H1 (cell line): ENCODE data around the gene MSI2. TPM values are rescaled to one million over a fixed set of nuclear protein-coding genes. Genes with fewer than 3 reads are reported as not detected.
A peak's percentile ranks its signal among the peaks of the same experiment; 100 is the strongest.

Experiments
- CTCF ChIA-PET: fragments of 300-600 bp; sonication (Branson Sonifier 250); formaldehyde crosslinking; loops from one replicate; lab custom pipeline; 2021; ENCODE audit not compliant: partially characterized antibody; lab: Charles Lee
- POLR2A ChIA-PET: fragments of 300-600 bp; sonication (Branson Sonifier 250); formaldehyde crosslinking; loops from one replicate; lab custom pipeline; 2021; ENCODE audit warnings: inconsistent platforms; ENCODE audit not compliant: partially characterized antibody; lab: Charles Lee
- DNase-seq, 2 experiments: peaks; one replicate each; pipeline versions ENCODE4 v3.0.0 to v3.0.0-alpha.2; 2010 to 2022; ENCODE audit warnings: low spot score in 2 of 2, low read depth in 1 of 2, mixed read lengths in 1 of 2
- FAIRE-seq: peaks from 2 replicates; lab custom pipeline; 2011; peaks lifted over from hg19 to GRCh38; lab: Jason Lieb, UNC
- H2AFZ ChIP-seq: 2 replicates; pipeline ENCODE4 v1.8.1; 2012; ENCODE audit warnings: low read length, inconsistent platforms
- H2AK5ac ChIP-seq: 2 replicates; pipeline ENCODE4 v1.6.1; 2013; ENCODE audit warnings: low read depth, low read length
- H2BK120ac ChIP-seq: replicated peaks from 2 replicates; pipeline ENCODE3; 2013; ENCODE audit warnings: low read depth, low read length, inconsistent platforms
- H2BK12ac ChIP-seq: 2 replicates; pipeline ENCODE4 v1.6.1; 2013; ENCODE audit warnings: low read depth, low read length
- H2BK15ac ChIP-seq: 2 replicates; pipeline ENCODE4 v1.6.1; 2013; ENCODE audit warnings: low read length
- H2BK20ac ChIP-seq: 2 replicates; pipeline ENCODE4 v1.6.1; 2013; ENCODE audit warnings: low read length
- H2BK5ac ChIP-seq: 2 replicates; pipeline ENCODE4 v1.6.1; 2013; ENCODE audit warnings: low read depth, low read length
- H3K14ac ChIP-seq: 2 replicates; pipeline ENCODE4 v1.6.1; 2013; ENCODE audit warnings: inconsistent platforms; ENCODE audit not compliant: insufficient read length
- H3K18ac ChIP-seq: 2 replicates; pipeline ENCODE4 v1.6.1; 2013; ENCODE audit warnings: low read length; ENCODE audit errors: extremely low read depth
- H3K23ac ChIP-seq: 2 replicates; pipeline ENCODE4 v1.6.1; 2013; ENCODE audit warnings: inconsistent platforms; ENCODE audit not compliant: insufficient read length
- H3K23me2 ChIP-seq: 2 replicates; pipeline ENCODE4 v1.6.1; 2013; ENCODE audit warnings: low read depth, low read length
- H3K27ac ChIP-seq: 2 replicates; pipeline ENCODE4 v1.6.1; 2011; ENCODE audit warnings: low read depth, low read length, inconsistent platforms
- H3K27me3 ChIP-seq, 4 experiments: replicated peaks in 1 of 4; 1 replicate in 1 of 4; 2 replicates in 3 of 4; pipeline versions ENCODE4 v1.6.1 to v1.8.1; 2011 to 2013; ENCODE audit warnings: low read length in 3 of 4, mild to moderate bottlenecking in 3 of 4, inconsistent platforms in 2 of 4, mixed read lengths in 2 of 4, moderate library complexity in 1 of 4; ENCODE audit not compliant: control insufficient read depth in 3 of 4, insufficient read depth in 3 of 4; ENCODE audit errors: extremely low read depth in 1 of 4
- H3K36me3 ChIP-seq, 4 experiments: 2 replicates each; pipeline versions ENCODE4 v1.6.1 to v1.8.1; 2011 to 2013; ENCODE audit warnings: mild to moderate bottlenecking in 4 of 4, low read length in 3 of 4, moderate library complexity in 2 of 4, control low read depth in 1 of 4, inconsistent platforms in 1 of 4; ENCODE audit not compliant: insufficient read depth in 4 of 4, control insufficient read depth in 2 of 4
- H3K4ac ChIP-seq: replicated peaks from 2 replicates; pipeline ENCODE3; 2013; ENCODE audit warnings: low read length, low read depth, mixed read lengths, inconsistent platforms; ENCODE audit not compliant: insufficient read length
- H3K4me1 ChIP-seq, 4 experiments: replicated peaks in 1 of 4; 1 replicate in 1 of 4; 2 replicates in 3 of 4; pipeline versions ENCODE4 v1.6.1 to v1.8.1; 2011 to 2013; ENCODE audit warnings: low read length in 3 of 4, inconsistent platforms in 2 of 4, mixed read lengths in 1 of 4; ENCODE audit not compliant: insufficient read depth in 4 of 4, control insufficient read depth in 3 of 4
- H3K4me2 ChIP-seq, 2 experiments: 2 replicates each; pipeline versions ENCODE4 v1.6.1 to v1.8.1; 2011 to 2013; ENCODE audit warnings: low read depth in 2 of 2, low read length in 2 of 2, control low read depth in 1 of 2, inconsistent platforms in 1 of 2, mild to moderate bottlenecking in 1 of 2; ENCODE audit not compliant: insufficient read depth in 1 of 2
- H3K4me3 ChIP-seq, 4 experiments: fragments of 200-600, 300-600 bp in 1 of 4; sonication (generic), shearing (Covaris generic), sonication (Bioruptor Twin) in 1 of 4; 2 replicates each; pipeline versions ENCODE4 v1.5.1 to v1.8.1; 2011 to 2016; ENCODE audit warnings: low read length in 4 of 4, low read depth in 3 of 4, control low read depth in 2 of 4, inconsistent platforms in 2 of 4, mild to moderate bottlenecking in 2 of 4, mixed read lengths in 1 of 4, moderate library complexity in 1 of 4; ENCODE audit not compliant: insufficient read depth in 2 of 4; ENCODE audit errors: extremely low read depth in 1 of 4
- H3K56ac ChIP-seq: replicated peaks from 2 replicates; pipeline ENCODE3; 2013; ENCODE audit warnings: low read depth, mild to moderate bottlenecking, mixed read lengths, low read length, inconsistent platforms; ENCODE audit not compliant: insufficient read length
- H3K79me1 ChIP-seq: 2 replicates; pipeline ENCODE4 v1.6.1; 2013; ENCODE audit warnings: low read depth, low read length, control low read depth
- H3K79me2 ChIP-seq, 2 experiments: 2 replicates each; pipeline versions ENCODE4 v1.6.1 to v1.8.1; 2012 to 2013; ENCODE audit warnings: low read length in 2 of 2, mild to moderate bottlenecking in 2 of 2, inconsistent platforms in 1 of 2; ENCODE audit not compliant: insufficient read depth in 2 of 2, control insufficient read depth in 1 of 2
- H3K9ac ChIP-seq, 4 experiments: replicated peaks in 1 of 4; 1 replicate in 1 of 4; 2 replicates in 3 of 4; pipeline versions ENCODE4 v1.6.1 to v1.8.1; 2011 to 2013; ENCODE audit warnings: low read depth in 3 of 4, low read length in 3 of 4, control low read depth in 2 of 4, mild to moderate bottlenecking in 2 of 4, moderate library complexity in 2 of 4, inconsistent platforms in 1 of 4; ENCODE audit errors: extremely low read depth in 1 of 4
- H3K9me3 ChIP-seq, 2 experiments: 2 replicates each; pipeline versions ENCODE4 v1.6.1 to v1.8.1; 2012 to 2013; ENCODE audit warnings: mild to moderate bottlenecking in 2 of 2, moderate library complexity in 2 of 2, control low read depth in 1 of 2, inconsistent platforms in 1 of 2, low read depth in 1 of 2, low read length in 1 of 2, mixed read lengths in 1 of 2; ENCODE audit not compliant: insufficient read depth in 2 of 2
- H4K20me1 ChIP-seq, 2 experiments: replicated peaks in 1 of 2; 2 replicates each; pipeline versions ENCODE3 to v1.8.1; 2011 to 2013; ENCODE audit warnings: inconsistent platforms in 2 of 2, low read length in 2 of 2, mild to moderate bottlenecking in 1 of 2; ENCODE audit not compliant: insufficient read depth in 2 of 2, control insufficient read depth in 1 of 2
- H4K5ac ChIP-seq: 2 replicates; pipeline ENCODE4 v1.6.1; 2013; ENCODE audit warnings: low read length, low read depth, mixed read lengths, inconsistent platforms; ENCODE audit not compliant: insufficient read length
- H4K8ac ChIP-seq: 2 replicates; pipeline ENCODE4 v1.8.0; 2013; ENCODE audit warnings: mild to moderate bottlenecking, moderate library complexity, low read length, inconsistent platforms; ENCODE audit not compliant: insufficient read depth; ENCODE audit errors: extremely low read depth
- H4K91ac ChIP-seq: replicated peaks from 2 replicates; pipeline ENCODE3; 2013; ENCODE audit warnings: low read length, mixed read lengths, inconsistent platforms; ENCODE audit not compliant: insufficient read length
- CBX8 ChIP-seq: fragments of 300-800, 300-1000 bp; sonication (generic); IDR thresholded peaks from 2 replicates; pipeline ENCODE4 v1.7.1; 2016; ENCODE audit warnings: low read depth, low read length, borderline replicate concordance
- CREB1 ChIP-seq: IDR thresholded peaks from 2 replicates; pipeline ENCODE4 v1.6.1; 2012; ENCODE audit warnings: inconsistent platforms
- HDAC6 ChIP-seq: IDR thresholded peaks from one replicate; pipeline ENCODE4 v1.7.1; 2012; ENCODE audit warnings: low read depth, mild to moderate bottlenecking, inconsistent platforms, low read length, moderate library complexity
- MAFK ChIP-seq: IDR thresholded peaks from 2 replicates; pipeline ENCODE4 v1.6.1; 2012; ENCODE audit warnings: low read depth, mild to moderate bottlenecking, improper control_type of control experiment, low read length
- SAP30 ChIP-seq: fragments of 300-600 bp; sonication (generic); IDR thresholded peaks from 2 replicates; pipeline ENCODE4 v1.7.1; 2012; ENCODE audit warnings: low read length, moderate library complexity, mild to moderate bottlenecking, inconsistent platforms; ENCODE audit not compliant: insufficient read depth, insufficient replicate concordance
- SIN3A ChIP-seq, 2 experiments: IDR thresholded peaks in 1 of 2; conservative IDR thresholded peaks in 1 of 2; 2 replicates each; pipeline ENCODE4 v1.6.1; 2011 to 2012; ENCODE audit warnings: low read length in 2 of 2, improper control_type of control experiment in 1 of 2, low read depth in 1 of 2, mild to moderate bottlenecking in 1 of 2
- TAF7 ChIP-seq: optimal IDR thresholded peaks from 2 replicates; pipeline ENCODE3; 2011; ENCODE audit warnings: low read depth, mild to moderate bottlenecking, inconsistent platforms, low read length, moderate library complexity, borderline replicate concordance
- TCF12 ChIP-seq: IDR thresholded peaks from 2 replicates; pipeline ENCODE4 v1.6.1; 2011; ENCODE audit warnings: low read depth, mild to moderate bottlenecking, low read length
- TEAD4 ChIP-seq: IDR thresholded peaks from 2 replicates; pipeline ENCODE4 v1.6.1; 2012; ENCODE audit warnings: low read depth, low read length, inconsistent platforms, mixed read lengths
- WGBS, 2 experiments: shearing (Covaris generic) in 1 of 2; methylation state at CpG; one replicate each; pipeline versions ENCODE4 v1.1.6 to v1.1.7; 2013 to 2015; ENCODE audit warnings: low lambda C conversion rate in 2 of 2, mixed read lengths in 2 of 2, inconsistent platforms in 1 of 2, low coverage in 1 of 2, missing lambda C conversion rate in 1 of 2; ENCODE audit not compliant: insufficient replicate concordance in 2 of 2, insufficient coverage in 1 of 2, insufficient read length in 1 of 2; ENCODE audit errors: extremely low coverage in 1 of 2, missing lambda C conversion rate in 1 of 2; 5-methylcytosine and 5-hydroxymethylcytosine counted together
- polyA plus RNA-seq, 7 experiments: library from polyadenylated mRNA; depleted of rRNA in 3 of 7; stranded (reverse) in 5 of 7; unstranded in 2 of 7; fragments of >200 nt in 5 of 7; fragments of 200-250 nt in 2 of 7; gene quantifications; 1 replicate in 5 of 7; 2 replicates in 1 of 7; 4 replicates in 1 of 7; pipeline versions ENCODE4 v1.2.1 to v1.2.3, GENCODE V29; 2011 to 2013; ENCODE audit warnings: missing spikeins in 2 of 7, mixed read lengths in 2 of 7
- total RNA-seq: library from RNA; stranded (reverse); fragmentation: NEBNext Ultra II Directional; extraction: Animal tissue kit (Norgen Biotek cat#: 25700); gene quantifications from 2 replicates; pipeline ENCODE4 v1.2.1, GENCODE V29; 2021
- TF ChIP-seq, protein P1 (sequence below): IDR thresholded peaks from 2 replicates; pipeline ENCODE4 v1.6.1; 2012; ENCODE audit warnings: low read length, inconsistent platforms

The MSI2 gene
- total and polyA plus RNA-seq, 2 of the 8 experiments (the other 6 are each of a cell fraction or from before 2014, with no cell fraction given): 36.7 to 80.6 TPM

DNA sequence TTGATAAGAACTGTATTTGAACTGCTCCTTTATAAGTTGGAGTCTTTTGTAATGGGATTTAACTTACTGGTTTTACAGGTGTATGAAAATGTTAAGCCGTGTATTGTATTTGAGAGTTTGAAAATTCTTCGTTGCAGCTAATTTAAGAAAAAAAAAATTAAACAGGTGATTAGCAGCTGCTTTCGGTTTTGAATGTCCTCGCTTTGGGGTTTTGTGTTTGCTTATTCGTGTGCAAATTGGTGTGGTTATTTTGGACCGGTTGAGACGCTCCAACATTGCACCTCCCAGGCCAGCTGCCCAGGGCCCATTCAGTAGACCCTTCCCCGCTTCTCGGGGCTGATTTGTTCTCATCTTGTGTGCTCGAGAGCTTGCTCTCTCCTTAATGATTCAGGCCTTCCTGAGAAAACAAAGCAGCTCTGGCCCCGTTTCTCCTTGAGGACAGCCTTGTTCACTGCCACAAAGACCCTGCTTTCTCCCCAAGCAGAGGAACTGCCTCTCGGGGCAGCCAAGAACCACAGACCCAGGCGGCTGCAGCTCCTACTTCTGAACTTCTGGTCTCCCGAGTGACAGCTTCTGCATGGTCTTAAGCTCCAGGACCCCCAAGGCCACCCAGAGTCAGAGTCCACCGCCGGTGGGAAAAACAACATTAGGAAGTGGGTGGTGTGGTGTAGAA, 100.5 kb downstream of the MSI2 start:
- FAIRE-seq: no peak
- TF ChIP-seq HDAC6 (no peak), TCF12 (no peak), SIN3A (conservative IDR thresholded peaks at IDR 0.05 in 1 of 2, IDR thresholded peaks at IDR 0.05 in 1 of 2; ENCODE audit: low read depth in 1 of 2, low read length in 2 of 2) (no peak), TAF7 (no peak), TEAD4 (no peak), MAFK (no peak), SAP30 (no peak), CBX8 (no peak), CREB1 (no peak)
- TF ChIP-seq, protein P1, sequence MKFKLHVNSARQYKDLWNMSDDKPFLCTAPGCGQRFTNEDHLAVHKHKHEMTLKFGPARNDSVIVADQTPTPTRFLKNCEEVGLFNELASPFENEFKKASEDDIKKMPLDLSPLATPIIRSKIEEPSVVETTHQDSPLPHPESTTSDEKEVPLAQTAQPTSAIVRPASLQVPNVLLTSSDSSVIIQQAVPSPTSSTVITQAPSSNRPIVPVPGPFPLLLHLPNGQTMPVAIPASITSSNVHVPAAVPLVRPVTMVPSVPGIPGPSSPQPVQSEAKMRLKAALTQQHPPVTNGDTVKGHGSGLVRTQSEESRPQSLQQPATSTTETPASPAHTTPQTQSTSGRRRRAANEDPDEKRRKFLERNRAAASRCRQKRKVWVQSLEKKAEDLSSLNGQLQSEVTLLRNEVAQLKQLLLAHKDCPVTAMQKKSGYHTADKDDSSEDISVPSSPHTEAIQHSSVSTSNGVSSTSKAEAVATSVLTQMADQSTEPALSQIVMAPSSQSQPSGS: no peak

More for the DNA sequence above, 100.5 kb downstream of the MSI2 start:
- 0 out of 2 replicates have a peak overlapping the region, but pooled peaks have one; percentile 51 for H3K18ac ChIP-seq
- H3K79me1 ChIP-seq: peaks cover 14% of the 10 kb centered on the region
- H3K56ac ChIP-seq: no peak overlapping the region
- POLR2A ChIA-PET: interaction anchor here (0.5 to 0.9 kb wide), 3 partner anchors 9 to 656 kb away, joined by 3 read pairs; no protein-coding TSS in a partner anchor
- no peak overlapping the region; a peak in 1 of 4 replicates for H3K4me2 ChIP-seq
- no peak overlapping the region for H2BK15ac ChIP-seq
- H2BK120ac ChIP-seq: no peak overlapping the region
- peaks cover 3 to 78% of the 10 kb centered on the region in 2 experiments; a peak in 3 of 4 replicates for H3K79me2 ChIP-seq
- H3K9me3 ChIP-seq: no peaks in the 10 kb centered on the region
- H3K27ac ChIP-seq: peak overlapping the region; percentile 19; the same call in 1 of the 2 replicates
- no peak overlapping the region for H3K4ac ChIP-seq
- H2BK12ac ChIP-seq: 0 out of 2 replicates have a peak overlapping the region, but pooled peaks have one; percentile 6
- no peak overlapping the region for H2BK5ac ChIP-seq
- WGBS, 2 experiments: 67% methylated on average over 15 of the region's 16 CpGs; no CpG with 5 or more reads in 1 of the 2 experiments
- H3K14ac ChIP-seq: no peak overlapping the region
- no peak overlapping the region for H2BK20ac ChIP-seq
- no peak overlapping the region for H4K5ac ChIP-seq
- no peaks in the 10 kb centered on the region; the same call in 1 of the 2 replicates for H3K23me2 ChIP-seq
- H4K91ac ChIP-seq: no peak overlapping the region
- H2AK5ac ChIP-seq: no peak overlapping the region
- H3K23ac ChIP-seq: no peak overlapping the region
- CTCF ChIA-PET: interaction anchor here (0.8 to 1.7 kb wide), 6 partner anchors 15 to 114 kb away, joined by 3 to 10 read pairs (median 4); no protein-coding TSS in a partner anchor
- H3K27me3 ChIP-seq: no peaks in the 10 kb centered on the region
- H4K8ac ChIP-seq: no peak overlapping the region
- peaks cover 2 to 10% (median 5%) of the 10 kb centered on the region in 4 experiments; a peak in 5 of 7 replicates for H3K4me1 ChIP-seq
- DNase-seq: no peak
- H4K20me1 ChIP-seq: peaks cover 0 to 5% of the 10 kb centered on the region in 2 experiments
- no peak overlapping the region for H3K4me3 ChIP-seq
- no peak overlapping the region for H3K9ac ChIP-seq
- no peak overlapping the region for H2AFZ ChIP-seq
- H3K36me3 ChIP-seq: no peaks in the 10 kb centered on the region
